Measurements from ENCODE around the gene F10.

GRCh38 chr13:113097651-113098050 lies 24.9 kb upstream of the F10 start:
- TF ChIP-seq CTCF (conservative IDR thresholded peaks at IDR 0.05; ENCODE audit: low read depth, low read length) (no peak), EZH2 (IDR thresholded peaks at IDR 0.05; ENCODE audit: borderline replicate concordance, low read depth, low read length, poor library complexity, severe bottlenecking) (no peak)

All from A673 (cell line).